Vagina (tissue), 2 donors: ENCODE measurements around the gene MTUS2.
"Not testable (repeated sequence)": the region's sequence is repeated elsewhere in the genome, so short reads cannot be mapped to it uniquely, and the experiment has no call there.

Experiments used
- CTCF ChIP-seq, 3 experiments: fragments of 450-650 bp in 2 of 3; fragments of 200-600 bp in 1 of 3; sonication (generic) in 1 of 3; IDR thresholded peaks; one replicate each; pipeline ENCODE4 v1.5.1; 2017 to 2019; ENCODE audit warnings: antibody characterized with exemption in 3 of 3, mild to moderate bottlenecking in 2 of 3, moderate library complexity in 2 of 3
- POLR2A ChIP-seq, 2 donors: fragments of 450-650 bp; IDR thresholded peaks; one replicate each; pipeline ENCODE4 v1.6.1; 2017; ENCODE audit warnings: antibody characterized with exemption in 2 of 2, mild to moderate bottlenecking in 2 of 2, moderate library complexity in 2 of 2
- POLR2AphosphoS5 ChIP-seq, 2 donors: sonication (generic); formaldehyde crosslinking; IDR thresholded peaks; one replicate each; pipeline ENCODE4 v1.9.0; 2017; ENCODE audit warnings: antibody characterized with exemption in 2 of 2, mild to moderate bottlenecking in 2 of 2, low read depth in 1 of 2; ENCODE audit not compliant: insufficient read depth in 1 of 2

- not testable (repeated sequence) for TF ChIP-seq CTCF (IDR thresholded peaks at IDR 0.05); POLR2A (IDR thresholded peaks at IDR 0.05); POLR2AphosphoS5 (IDR thresholded peaks at IDR 0.05; ENCODE audit: insufficient read depth in 1 of 2, low read depth in 1 of 2)
These were observed 391.0 kb downstream of the MTUS2 start for GRCh38 chr13:29211162-29211561.
